PC-9 (cell line): ENCODE results near the gene MTA1.

ENCODE experiments used
- EZH2 ChIP-seq: fragments of 200-600 bp; sonication (generic); IDR thresholded peaks from 2 replicates; pipeline ENCODE4 v1.8.0; 2017; ENCODE audit warnings: antibody characterized with exemption, low read depth
- TF ChIP-seq, protein P1 (sequence below): fragments of 200-600 bp; sonication (generic); conservative IDR thresholded peaks from 2 replicates; pipeline ENCODE4 v1.6.1; 2017; ENCODE audit warnings: mixed run types, antibody characterized with exemption, mild to moderate bottlenecking, moderate library complexity

GRCh38 chr14:105444859-105445258, 25.2 kb downstream of the MTA1 start:
- no peak for TF ChIP-seq EZH2
- TF ChIP-seq, protein P1, sequence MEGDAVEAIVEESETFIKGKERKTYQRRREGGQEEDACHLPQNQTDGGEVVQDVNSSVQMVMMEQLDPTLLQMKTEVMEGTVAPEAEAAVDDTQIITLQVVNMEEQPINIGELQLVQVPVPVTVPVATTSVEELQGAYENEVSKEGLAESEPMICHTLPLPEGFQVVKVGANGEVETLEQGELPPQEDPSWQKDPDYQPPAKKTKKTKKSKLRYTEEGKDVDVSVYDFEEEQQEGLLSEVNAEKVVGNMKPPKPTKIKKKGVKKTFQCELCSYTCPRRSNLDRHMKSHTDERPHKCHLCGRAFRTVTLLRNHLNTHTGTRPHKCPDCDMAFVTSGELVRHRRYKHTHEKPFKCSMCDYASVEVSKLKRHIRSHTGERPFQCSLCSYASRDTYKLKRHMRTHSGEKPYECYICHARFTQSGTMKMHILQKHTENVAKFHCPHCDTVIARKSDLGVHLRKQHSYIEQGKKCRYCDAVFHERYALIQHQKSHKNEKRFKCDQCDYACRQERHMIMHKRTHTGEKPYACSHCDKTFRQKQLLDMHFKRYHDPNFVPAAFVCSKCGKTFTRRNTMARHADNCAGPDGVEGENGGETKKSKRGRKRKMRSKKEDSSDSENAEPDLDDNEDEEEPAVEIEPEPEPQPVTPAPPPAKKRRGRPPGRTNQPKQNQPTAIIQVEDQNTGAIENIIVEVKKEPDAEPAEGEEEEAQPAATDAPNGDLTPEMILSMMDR: no peak
